ENCODE results near the gene MYH11. TPM values are rescaled to one million over a fixed set of nuclear protein-coding genes. Genes with fewer than 3 reads are reported as not detected.

The MYH11 gene
- total RNA-seq, 1 donor from 2014 or later, result not detected

DNA sequence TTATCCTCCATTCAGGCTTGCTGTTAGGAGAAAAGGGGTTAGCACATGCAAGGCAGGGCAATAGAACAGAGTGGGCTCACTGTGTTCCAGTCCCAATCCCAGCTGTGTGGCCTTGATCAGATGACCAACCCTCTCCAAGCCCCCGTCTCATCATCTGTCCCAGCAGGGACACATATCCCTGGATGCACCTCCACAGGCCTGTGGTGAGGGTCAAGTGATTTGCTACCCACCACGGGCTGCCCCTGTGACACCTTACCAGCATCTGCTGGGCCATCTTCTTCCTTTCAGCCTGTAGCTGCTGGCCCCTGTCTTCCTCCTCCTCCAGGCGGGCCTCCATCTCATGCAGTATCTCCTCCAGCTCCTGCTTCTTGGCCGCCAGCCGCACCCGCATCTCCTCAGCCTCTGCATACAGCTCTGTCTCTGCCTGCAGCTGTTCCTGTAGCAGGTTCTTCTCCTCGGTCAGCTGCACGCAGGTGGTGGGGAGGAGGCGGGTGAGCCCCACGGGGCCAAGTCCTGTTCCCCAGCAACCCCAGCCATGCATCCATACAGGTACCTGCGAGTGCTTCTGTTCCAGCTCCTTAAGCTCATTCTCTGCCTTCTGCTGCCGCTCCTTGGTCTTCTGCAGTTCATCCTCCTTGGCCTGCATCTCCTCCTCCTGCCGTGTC, 115.5 kb downstream of the MYH11 start:
- H3K4me3 ChIP-seq (ENCODE audit: low read depth, low read length), result no peak overlapping the region
- no peak for DNase-seq (ENCODE audit: low read depth)
- TF ChIP-seq, protein P1, sequence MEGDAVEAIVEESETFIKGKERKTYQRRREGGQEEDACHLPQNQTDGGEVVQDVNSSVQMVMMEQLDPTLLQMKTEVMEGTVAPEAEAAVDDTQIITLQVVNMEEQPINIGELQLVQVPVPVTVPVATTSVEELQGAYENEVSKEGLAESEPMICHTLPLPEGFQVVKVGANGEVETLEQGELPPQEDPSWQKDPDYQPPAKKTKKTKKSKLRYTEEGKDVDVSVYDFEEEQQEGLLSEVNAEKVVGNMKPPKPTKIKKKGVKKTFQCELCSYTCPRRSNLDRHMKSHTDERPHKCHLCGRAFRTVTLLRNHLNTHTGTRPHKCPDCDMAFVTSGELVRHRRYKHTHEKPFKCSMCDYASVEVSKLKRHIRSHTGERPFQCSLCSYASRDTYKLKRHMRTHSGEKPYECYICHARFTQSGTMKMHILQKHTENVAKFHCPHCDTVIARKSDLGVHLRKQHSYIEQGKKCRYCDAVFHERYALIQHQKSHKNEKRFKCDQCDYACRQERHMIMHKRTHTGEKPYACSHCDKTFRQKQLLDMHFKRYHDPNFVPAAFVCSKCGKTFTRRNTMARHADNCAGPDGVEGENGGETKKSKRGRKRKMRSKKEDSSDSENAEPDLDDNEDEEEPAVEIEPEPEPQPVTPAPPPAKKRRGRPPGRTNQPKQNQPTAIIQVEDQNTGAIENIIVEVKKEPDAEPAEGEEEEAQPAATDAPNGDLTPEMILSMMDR (conservative IDR thresholded peaks at IDR 0.05; ENCODE audit: low read depth, low read length), result no peak

DNA sequence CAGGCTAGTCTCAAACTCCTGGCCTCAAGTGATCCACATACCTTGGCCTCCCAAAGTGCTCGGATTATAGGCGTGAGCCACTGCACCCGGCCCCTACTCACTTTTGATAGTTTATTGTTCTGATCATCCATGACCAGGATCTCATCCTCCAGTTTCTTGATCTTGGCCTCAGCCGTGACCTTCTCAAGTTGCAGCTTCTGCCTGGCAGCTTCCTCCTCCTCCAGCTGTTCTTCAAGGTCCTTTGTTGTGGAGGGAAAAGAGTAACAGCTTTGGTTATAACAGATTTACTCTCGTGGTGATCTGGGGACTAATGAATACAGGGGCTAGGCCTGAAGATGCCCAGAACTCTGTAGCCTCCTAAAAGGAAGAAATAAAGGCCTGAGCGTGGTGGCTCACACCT, 116.9 kb downstream of the MYH11 start:
- TF ChIP-seq, protein P1 (conservative IDR thresholded peaks at IDR 0.05; ENCODE audit: low read depth, low read length), result no peak
- H3K4me3 ChIP-seq (ENCODE audit: low read depth, low read length), result no peak overlapping the region
- DNase-seq (ENCODE audit: low read depth), result no peak

DNA sequence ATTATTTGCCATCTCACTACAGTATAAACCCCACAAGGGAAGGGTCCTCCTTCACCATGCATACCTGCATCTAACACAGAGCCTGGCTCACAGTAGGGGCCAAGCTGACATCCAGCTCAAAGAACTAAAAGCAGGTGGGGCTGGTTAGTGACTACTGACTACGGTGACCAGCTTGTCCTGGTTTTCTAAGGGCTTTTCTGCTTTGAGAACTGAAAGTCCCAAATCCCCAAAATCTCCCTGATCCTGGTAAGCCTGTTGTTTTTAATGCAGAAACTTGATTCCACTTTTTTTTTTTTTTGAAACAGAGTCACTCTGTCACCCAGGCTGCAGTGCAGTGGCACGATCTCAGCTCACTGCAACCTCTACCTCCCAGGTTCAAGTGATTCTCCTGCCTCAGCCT, 117.4 kb downstream of the MYH11 start:
- DNase-seq (ENCODE audit: low read depth), result no peak
- TF ChIP-seq, protein P1 (conservative IDR thresholded peaks at IDR 0.05; ENCODE audit: low read depth, low read length), result no peak
- H3K4me3 ChIP-seq (ENCODE audit: low read depth, low read length), result no peak overlapping the region

DNA sequence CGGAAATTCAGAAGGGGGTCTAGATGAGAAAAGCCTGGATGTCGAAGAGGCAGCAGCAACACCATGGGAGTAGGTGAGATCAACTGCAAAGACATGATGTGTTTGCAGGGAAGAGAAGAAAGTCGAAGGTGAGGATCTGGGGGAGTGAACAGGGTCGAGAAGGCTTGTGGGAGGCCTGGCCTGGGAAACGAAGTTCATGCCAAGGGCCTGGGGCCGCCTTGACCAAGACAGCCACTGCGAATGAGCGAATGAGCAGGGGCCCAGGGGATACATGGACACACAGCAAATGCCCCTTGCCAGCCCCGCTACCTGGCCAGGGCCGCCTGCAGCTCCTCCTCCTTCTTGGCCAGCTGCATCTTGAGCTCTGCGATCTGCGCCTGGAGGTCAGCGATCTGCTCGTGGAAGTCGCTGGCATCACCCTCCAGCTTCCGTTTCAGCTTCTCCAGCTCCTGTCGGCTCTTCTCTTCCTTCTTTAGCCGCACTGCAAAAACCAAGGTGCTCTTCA, 119.6 kb downstream of the MYH11 start:
- TF ChIP-seq, protein P1 (conservative IDR thresholded peaks at IDR 0.05; ENCODE audit: low read depth, low read length), result no peak
- H3K4me3 ChIP-seq (ENCODE audit: low read depth, low read length), result no peak overlapping the region
- no peak for DNase-seq (ENCODE audit: low read depth)

DNA sequence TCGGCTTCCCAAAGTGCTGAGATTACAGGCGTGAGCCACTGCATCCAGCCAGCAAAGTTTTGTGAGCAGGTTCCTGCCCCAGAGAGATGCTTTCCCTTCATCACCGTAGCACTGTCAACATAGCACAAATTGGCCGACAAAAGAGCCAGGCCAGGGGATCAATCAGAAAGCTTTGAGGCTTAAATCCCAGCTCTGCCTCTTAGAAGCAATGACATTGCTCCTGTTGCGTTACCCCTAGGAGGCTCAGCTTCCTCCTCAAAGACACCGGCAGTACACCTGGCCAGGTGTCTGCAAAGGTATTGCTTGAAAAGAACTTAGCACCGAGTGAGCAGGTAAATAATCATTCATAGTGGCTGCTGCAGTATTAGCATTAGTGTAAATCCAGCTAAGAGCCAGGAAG, 120.3 kb downstream of the MYH11 start:
- TF ChIP-seq, protein P1 (conservative IDR thresholded peaks at IDR 0.05; ENCODE audit: low read depth, low read length), result no peak
- no peak for DNase-seq (ENCODE audit: low read depth)
- H3K4me3 ChIP-seq (ENCODE audit: low read depth, low read length), result no peak overlapping the region

DNA sequence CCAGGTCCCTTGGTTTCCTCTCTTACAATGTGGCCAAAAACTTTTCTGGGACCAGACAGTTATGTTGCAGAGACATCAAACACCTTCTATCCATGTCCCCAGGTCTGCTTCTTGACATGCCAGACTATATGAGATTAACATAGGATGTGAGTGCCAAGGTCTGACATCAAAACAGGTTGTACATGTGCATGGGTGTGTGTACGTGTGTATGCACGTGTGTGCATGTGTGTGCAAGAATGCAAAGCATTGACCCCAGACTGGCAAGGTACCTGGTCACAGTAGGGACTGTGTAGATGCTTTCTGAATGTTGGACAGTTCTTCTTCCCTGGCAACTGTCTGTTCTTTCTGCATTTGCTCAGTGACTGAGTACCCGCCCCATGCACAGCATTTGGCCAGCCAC, 121.2 kb downstream of the MYH11 start:
- TF ChIP-seq, protein P1 (conservative IDR thresholded peaks at IDR 0.05; ENCODE audit: low read depth, low read length), result no peak
- DNase-seq (ENCODE audit: low read depth), result no peak
- no peak overlapping the region for H3K4me3 ChIP-seq (ENCODE audit: low read depth, low read length)

DNA sequence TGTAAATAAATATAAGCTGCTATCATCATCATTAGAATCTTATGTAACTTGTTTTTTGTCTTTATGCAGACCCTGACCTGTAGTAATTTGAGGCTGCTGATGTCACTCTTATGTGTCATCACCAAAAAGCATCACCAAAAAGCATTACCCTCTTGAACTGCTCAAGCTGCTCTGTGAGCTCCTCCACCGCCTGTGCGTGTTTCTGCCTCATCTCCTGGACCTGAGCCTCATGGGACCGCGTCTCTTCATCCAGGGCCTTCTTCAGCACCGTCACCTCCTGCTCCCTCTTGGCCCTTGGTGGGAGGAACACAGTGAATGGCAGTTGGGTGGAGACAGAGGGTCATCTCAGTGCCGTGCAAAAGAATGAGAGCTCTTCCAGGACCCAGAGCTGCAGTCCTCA, 124.4 kb downstream of the MYH11 start:
- TF ChIP-seq, protein P1 (conservative IDR thresholded peaks at IDR 0.05; ENCODE audit: low read depth, low read length), result no peak
- no peak for DNase-seq (ENCODE audit: low read depth)
- no peak overlapping the region for H3K4me3 ChIP-seq (ENCODE audit: low read depth, low read length)

Measured in epithelial cell of proximal tubule (primary cell).